Posterior cingulate gyrus (tissue), 11 donors: ENCODE results near the gene AAMDC.
"Not testable (repeated sequence)": the region's sequence is repeated elsewhere in the genome, so short reads cannot be mapped to it uniquely, and the experiment has no call there.

Source experiments
- DNase-seq, 10 donors: peaks; one replicate each; pipeline versions ENCODE4 v3.0.0 to v3.0.0-alpha.2; 2020 to 2021; ENCODE audit warnings: mixed read lengths in 3 of 10
- intact Hi-C: fragments of 100-400 bp; cut with DNase I; formaldehyde crosslinking; loops from one replicate; pipeline ENCODE4 v1.15.1; 2023

Gene AAMDC

DNA sequence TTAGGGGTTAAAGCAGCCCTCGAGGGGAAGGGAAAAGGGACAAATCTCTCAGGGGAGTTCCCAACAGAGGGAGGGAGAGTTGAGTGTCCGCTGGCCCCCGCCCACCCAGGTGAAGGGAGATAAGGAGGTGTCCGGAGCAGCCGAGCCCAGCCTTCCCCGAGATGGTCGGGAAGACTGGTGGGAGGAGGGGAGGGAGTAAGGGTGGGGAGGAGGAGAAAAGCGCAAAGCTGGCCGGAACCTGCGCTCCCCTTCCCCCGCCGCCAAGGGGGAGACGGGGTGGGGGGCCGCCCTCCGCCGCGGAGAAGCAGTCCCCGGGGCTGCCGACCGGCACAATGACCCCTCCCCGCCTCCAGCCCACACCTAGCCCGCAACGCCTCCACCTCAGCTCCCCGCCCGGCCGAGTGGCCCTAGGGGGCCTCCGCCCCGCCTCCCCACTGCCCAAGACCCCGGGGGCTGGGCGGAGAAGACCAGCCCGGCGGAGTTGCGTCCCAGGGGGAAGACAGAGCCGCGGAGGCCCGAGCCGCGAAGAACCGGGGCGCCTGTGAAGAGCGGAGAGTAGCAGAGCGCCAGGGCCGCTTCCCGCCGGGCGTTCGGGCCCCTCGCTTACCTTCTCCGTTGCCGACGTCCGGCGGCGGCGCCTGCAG lies 901 bp upstream of the AAMDC start:
- intact Hi-C loops: loop anchor here (1.0 to 10.0 kb wide), 3 partner anchors 174 to 225 kb away; partner anchors contain the start of genes CLNS1A and INTS4
- DNase-seq: peak in 7 of 10 donors; percentile 29 to 85 (median 39)

DNA sequence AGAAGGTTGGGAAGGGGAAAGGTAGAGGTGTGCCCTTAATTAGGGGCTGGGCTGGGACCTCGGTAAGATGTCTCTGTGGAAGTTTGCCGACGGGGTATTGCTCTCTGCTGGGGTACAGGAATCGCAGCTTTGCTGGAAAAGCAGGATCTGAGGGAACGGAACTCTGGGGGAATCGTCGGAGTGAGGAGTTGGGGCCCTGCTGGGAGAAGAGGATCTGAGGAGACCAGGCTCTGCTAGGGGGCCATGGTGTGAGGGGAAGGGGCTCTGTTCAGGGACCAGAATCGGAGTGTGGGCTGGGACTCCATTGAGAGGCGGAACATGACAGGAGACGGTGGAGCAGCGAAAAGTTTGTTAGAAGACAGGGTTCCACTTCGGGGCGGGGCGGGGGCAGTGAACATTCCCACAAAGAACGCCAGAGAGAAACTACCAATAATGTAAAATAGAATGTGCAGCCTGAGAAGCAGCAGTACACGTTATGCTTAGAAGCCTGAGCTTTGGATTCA lies 456 bp downstream of the AAMDC start:
- DNase-seq: peak in 6 of 10 donors; percentile 2 to 75 (median 44)
- intact Hi-C loops: loop anchor here (2.0 to 10.0 kb wide), 2 partner anchors 185 to 223 kb away; partner anchors contain the start of gene CLNS1A

DNA sequence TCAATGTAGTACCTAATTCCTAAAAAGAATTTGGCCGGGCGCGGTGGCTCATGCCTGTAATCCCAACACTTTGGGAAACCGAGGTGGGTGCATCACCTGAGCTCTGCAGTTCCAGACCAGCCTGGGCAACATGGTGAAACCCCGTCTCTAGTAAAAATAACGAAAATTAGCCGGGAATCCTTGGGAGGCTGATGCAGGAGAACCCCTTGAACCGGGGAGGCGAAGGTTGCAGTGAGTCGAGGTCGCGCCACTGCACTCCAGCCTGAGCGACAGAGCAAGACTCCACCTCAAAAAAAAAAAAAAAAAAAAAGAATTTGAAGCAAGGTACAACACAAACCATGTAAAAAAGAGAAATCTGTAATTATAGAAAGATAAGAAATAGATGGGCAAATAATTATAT lies 1.2 kb downstream of the AAMDC start:
- intact Hi-C loops: loop anchor here (10.0 kb wide), 1 partner anchor 223 kb away; no protein-coding TSS in a partner anchor
- not testable (repeated sequence) for DNase-seq

DNA sequence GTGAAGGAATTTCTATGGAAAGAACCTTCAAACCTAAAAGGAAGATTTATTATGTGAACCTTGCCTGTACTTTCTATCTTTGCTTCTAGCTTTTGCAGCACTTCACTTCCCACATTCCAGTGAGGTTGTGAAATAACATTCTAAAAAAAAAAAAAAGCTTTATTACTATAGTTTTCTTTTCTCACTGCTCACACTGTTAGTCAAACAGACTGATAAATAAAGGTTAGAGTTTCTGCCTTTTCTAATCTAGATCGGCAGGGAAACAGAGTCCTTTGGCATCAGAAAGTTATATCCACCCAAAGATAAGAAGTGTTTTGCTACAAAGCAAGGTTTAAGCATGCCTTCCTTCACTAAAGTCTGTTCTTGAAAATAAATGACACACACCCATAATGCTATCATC lies 2.8 kb downstream of the AAMDC start:
- intact Hi-C loops: loop anchor here (10.0 kb wide), 1 partner anchor 221 kb away; no protein-coding TSS in a partner anchor
- DNase-seq: no peak

DNA sequence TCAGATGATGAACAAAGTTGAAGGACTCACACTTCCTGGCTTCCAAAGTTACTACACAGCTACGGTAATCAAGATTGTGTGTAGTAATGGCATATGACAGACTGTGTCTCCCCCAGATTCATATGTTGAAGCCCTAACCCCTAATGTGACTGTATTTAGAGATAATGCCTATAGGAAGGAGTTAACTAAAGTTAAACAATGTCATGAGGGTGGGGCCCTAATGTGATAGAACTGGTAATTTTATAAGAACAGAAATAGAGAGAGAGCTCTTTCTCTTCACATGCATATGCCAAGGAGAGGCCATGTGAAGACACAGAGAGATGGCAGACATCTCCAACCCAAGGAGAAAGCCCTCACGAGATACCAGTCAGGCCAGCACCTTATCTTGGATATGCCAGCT lies 8.0 kb downstream of the AAMDC start:
- intact Hi-C loops: loop anchor here (10.0 kb wide), 1 partner anchor 216 kb away; no protein-coding TSS in a partner anchor

DNA sequence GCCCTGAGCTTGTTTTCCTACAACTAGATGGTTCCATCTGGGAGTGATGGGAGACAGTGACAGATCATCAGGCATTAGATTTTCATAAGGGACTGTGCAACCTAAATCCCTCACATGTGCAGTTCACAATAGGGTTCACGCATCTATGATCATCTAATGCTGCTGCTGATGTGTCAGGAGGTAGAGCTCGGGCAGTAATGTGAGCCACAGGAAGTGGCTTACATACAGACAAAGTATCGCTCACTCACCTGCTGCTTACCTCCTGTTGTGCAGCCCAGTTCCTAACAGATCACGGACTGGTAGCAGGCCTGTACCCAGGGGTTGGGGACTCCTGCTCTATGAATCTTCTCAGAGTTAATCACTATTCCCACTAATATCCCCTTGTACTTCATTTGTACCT lies 12.4 kb downstream of the AAMDC start:
- intact Hi-C loops: no loop called here
- no peak for DNase-seq

More for the DNA sequence above, 8.0 kb downstream of the AAMDC start:
- no peak for DNase-seq

DNA sequence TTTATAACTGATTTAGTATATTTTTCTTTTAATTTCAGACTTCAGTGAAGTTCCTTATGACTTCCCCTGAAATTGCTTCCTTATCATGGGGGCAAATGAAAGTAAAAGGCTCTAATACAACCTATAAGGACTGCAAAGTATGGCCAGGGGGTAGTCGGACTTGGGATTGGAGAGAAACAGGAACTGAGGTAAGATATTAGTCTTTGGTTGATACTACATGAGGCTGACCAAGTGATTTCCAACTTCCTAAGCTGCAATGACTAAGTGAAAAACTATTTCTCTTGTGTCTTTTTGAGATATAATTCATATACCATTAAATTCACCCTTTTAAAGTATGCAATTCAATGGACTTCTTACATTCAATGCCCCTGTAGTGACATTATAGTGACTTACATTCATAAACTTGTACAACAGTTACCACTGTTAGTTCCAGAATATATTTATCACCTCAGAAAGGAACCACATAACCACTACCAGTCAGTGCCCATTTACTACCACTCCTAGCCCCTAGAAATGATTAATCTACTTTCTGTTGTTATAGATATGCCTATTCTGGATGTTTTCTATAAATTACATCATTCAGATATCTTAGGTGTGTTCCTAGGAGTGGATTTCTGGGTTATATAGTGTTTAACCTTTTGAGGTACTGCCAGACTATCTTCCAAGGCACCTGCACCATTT lies 21.6 kb downstream of the AAMDC start:
- intact Hi-C loops: no loop called here
- DNase-seq: no peak

DNA sequence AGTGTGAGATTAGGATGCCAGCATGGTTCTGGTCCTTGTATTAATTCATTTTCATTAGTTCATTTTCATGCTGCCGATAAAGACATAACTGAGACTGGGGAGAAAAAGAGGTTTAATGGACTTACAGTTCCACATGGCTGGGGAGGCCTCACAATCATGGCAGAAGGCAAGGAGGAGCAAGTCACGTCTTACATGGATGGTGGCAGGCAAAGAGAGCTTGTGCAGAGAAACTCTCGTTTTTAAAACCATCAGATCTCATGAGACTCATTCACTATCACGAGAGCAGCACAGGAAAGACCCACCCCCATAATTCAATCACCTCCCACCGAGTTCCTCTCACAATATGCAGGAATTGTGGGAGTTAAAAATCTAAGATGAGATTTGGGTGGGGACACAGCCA lies 22.8 kb downstream of the AAMDC start:
- intact Hi-C loops, DNase-seq: not testable (repeated sequence)

DNA sequence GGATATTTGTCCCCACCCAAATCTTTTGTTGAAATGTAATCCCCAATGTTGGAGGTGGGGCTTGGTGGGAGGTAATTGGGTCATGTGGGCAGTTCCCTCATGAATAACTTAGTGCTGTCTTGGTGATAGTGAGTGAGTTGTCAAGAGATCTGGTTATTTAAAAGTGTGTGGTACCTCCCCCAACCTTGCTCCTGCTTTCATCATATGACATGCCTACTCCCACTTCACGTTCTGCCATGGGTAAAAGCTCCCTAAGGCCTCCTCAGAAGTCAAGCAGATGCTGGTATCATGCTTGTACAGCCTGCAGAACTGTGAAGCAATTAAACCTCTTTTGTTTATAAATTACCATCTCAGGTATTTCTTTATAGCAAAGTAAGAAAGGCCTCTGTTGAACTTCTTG lies 30.6 kb downstream of the AAMDC start:
- no peak for DNase-seq
- intact Hi-C loops: no loop called here

DNA sequence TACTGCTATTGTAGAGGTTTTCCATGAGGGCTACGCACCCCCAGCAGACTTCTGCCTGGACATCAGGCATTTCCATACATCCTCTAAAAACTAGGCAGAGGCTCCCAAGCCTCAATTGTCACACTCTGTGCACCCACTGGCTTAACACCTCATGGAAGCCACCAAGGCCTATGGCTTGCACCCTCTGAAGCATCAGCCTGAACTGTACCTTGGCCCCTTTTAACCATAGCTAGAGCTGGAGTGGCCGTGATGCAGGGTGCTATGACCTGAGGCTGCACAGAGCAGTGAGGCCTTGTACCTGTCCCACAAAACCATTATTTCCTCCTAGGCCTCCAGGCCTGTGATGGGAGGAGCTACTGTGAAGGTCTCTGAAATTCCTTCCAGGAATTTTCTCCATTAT lies 33.9 kb downstream of the AAMDC start:
- no peak for DNase-seq
- intact Hi-C loops: no loop called here

DNA sequence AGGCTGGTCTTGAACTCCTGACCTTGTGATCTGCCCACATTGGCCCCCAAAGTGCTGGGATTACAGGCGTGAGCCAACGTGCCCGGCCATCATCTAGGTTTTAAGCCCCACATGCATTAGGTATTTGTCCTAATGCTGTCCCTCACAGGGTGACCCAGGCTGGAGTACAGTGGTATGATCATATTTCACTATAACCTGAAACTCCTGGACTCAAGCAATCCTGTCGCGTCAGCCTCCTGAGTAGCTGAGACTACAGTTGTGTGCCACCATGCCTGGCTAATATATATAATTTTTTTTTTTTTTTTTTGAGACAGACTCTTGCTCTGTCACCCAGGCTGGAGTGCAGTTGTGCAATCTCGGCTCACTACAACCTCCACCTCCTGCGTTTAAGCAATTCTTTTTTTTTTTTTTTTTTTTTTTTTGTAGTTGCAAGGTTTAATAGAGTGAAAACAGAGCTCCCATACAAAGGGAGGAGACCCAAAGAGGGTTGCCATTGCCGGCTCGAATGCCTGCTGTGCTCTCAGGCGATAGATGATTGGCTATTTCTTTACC lies 37.0 kb downstream of the AAMDC start:
- DNase-seq, intact Hi-C loops: not testable (repeated sequence)

DNA sequence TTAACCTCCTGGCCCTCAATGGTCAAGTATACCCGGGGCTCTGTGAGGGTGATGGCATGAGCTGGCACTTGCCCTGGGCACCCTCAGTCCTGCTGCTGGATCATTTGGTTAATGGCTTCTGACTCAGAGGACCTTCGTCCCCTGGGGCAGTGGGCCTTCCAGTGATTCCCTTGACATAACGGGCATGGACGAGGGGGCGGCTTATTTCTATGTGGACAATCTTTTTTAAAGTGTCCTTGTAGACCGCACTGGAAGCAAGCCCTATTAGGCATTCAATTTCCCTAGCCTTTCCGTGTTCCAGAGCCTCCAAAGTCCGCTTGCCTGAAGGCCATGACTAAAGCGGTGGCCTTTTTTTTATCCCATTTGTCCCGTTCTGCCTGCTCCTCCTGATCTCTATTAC lies 40.5 kb downstream of the AAMDC start:
- intact Hi-C loops, DNase-seq: not testable (repeated sequence)

DNA sequence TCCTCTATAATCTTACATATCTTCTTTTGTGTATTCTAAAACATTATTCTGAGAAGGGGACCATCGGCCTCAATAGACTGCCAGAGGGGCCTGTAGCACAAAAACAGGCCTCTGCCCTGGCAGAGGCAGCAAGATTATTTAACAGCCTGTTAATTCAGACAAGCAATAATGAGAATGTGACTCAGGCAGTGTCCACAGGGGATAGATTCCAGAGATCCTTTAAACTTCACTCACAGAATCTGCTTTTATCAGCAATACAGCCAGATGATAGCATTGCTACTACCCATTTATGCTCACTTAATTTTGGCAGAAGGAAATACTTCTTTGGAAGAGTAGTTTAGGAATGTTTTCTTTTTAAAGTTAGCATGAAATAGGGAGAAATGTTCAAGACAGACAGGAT lies 44.9 kb downstream of the AAMDC start:
- intact Hi-C loops: no loop called here

DNA sequence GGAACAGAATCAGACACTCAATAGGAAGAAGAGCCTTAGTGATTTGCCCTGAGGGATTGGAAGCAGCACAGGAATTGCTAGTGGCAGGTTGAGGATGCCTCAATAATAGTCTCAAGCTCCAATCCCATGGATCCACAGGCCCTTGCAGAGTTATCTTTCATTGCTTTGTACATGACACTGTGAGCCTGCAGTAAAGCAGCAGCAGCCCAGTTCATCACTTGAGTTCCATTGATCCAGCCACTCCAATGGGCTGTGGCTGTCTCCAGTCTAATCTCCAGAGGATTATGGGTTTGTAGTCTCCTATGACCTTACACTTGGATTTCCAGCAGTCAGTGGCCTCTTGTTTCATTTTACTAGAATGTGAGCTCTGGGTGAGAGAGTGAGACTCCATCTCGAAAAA lies 45.4 kb downstream of the AAMDC start:
- DNase-seq: no peak
- intact Hi-C loops: no loop called here

More for the DNA sequence above, 44.9 kb downstream of the AAMDC start:
- no peak for DNase-seq

DNA sequence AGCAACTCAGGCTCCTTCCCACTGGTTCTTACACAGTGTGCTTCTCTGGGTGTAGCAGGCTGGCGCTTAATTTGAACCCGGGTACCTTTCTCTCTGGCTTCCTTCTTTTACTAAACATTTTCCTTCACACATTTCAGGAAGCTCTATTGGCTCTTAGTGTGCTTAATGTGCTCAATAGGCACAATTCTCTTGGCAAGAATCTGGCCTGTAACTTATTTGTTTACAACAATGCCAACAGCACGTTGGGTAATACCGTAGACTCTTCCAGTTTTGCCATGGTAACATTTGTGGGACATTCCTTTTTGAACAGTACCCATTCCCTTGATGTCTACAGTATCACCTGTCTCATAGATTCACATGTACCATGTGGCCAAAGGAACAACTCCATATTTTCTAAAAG lies 47.8 kb downstream of the AAMDC start:
- DNase-seq: no peak
- intact Hi-C loops: no loop called here

DNA sequence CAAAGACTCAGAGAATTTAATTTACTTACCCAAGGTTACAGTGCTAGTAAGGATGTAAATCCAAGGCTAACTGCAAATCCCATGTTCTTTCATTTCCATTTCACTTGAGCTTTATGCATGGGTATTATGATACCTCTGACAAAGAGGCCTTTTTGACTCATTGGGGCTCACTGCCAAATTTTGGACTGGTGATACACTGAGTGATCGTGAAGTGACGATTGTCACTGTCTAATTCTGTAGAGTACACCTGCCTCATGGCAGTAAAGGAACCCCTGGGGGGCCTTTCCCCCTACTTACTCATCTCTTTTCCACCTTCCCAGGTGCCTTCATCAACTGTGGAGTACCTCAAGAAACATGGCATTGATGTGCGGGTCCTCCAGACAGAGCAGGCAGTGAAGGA lies 50.9 kb downstream of the AAMDC start:
- intact Hi-C loops: no loop called here
- no peak for DNase-seq

DNA sequence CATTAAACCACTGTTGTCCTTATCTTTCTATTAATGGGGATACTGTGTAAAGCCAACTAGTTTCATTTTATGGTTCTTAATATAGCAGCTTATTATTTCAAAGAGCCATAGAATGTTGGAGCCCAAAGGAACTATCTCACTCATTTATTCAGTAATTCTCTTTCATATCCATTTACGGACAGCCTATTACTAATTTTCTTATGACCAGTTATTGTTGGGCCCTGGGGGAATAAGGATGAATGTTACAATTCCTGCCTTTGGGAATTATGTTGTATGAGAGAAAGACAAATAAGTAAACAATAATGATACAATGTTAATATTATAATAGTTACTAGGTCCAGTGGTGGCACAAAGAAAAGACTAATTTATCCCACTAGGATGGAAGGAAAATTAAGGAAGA lies 52.4 kb downstream of the AAMDC start:
- intact Hi-C loops: no loop called here
- DNase-seq: no peak

DNA sequence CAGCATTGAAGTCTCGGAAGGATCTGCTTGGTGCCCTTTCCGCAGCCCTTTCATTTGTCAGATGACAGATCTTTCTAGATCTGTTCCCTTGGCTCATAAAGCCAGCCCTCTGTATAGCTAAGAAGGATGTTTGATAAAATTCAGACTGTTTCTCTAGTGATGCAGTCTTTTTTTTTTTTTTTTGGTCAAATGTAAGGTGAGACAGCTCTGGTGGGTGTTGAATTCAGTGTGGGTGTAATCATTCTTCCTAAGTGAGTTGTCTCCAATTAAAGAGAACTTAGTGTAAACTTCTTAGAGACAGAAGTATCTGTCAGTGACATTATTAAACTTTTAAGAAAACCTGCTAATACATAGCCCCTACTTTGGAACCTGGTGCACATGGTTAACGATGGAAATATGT lies 53.3 kb downstream of the AAMDC start:
- intact Hi-C loops: no loop called here
- no peak for DNase-seq

DNA sequence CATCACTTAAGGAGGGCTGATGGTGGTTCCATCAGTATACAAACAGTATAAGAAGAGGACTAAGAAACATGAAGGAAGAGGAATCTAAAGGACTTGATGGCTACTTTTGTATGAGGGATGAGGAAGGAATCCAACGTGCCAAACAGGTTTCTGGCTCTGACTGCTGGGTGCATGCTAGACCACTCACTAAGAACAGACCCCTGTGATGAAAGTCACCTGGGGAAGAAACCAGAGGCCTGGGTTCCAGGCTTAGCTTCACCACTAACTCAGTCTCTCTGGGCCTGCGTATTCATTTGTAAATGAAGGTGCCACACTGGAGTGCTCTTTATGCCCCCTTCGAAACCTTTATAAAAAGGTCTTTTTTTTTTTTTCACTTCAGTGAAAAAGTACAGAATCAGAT lies 55.1 kb downstream of the AAMDC start:
- intact Hi-C loops: no loop called here

DNA sequence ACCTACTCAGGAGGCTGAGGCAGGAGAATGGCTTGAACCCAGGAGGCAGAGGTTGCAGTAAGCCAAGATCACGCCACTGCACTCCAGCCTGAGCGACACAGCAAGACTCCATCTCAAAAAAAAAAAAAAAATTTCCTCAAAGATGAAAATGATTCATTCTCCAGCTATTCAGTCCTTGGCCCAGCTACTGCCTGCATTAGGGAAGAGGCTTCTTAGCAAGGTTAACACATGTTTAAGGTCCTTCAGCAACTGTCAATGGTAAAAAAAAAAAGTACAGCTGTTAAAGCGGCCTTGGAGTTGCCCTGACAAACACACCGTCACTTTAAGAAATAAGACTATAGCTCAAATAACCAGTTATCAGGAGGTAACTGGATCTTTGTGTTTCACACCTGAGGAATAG lies 57.3 kb downstream of the AAMDC start:
- intact Hi-C loops, DNase-seq: not testable (repeated sequence)

More for the DNA sequence above, 55.1 kb downstream of the AAMDC start:
- no peak for DNase-seq

DNA sequence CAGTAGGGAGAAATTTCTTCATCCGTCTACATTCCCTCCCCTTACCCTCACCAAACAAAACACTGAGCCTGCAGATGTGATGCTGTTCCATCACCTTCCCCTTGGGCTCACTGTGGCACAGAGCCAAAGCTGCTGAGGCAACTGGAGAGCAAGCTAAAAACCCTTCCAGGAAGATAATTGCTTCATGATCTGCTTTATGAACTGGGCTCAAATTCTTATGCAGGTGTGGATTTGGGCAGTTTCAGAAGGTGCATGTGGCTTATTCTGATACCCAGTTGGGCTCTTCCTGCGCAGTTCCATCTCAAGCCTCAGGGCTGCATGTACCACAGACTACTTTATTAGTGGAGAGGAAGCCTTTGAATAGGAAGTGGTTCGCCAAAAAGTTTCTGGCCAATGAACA lies 58.3 kb downstream of the AAMDC start:
- intact Hi-C loops: no loop called here
- DNase-seq: peak in 1 of 10 donors; percentile 11
